Ishikawa (cell line): ENCODE results near the gene TOMM34.

ENCODE experiments used
- FOXM1 ChIP-seq: IDR thresholded peaks from 2 replicates; pipeline ENCODE4 v1.6.1; 2012; ENCODE audit warnings: low read depth, borderline replicate concordance
- MAX ChIP-seq: IDR thresholded peaks from 2 replicates; pipeline ENCODE4 v1.6.1; 2012
- NFIC ChIP-seq: IDR thresholded peaks from 2 replicates; pipeline ENCODE4 v1.6.1; 2012
- REST ChIP-seq: IDR thresholded peaks from 2 replicates; pipeline ENCODE4 v1.6.1; 2012; ENCODE audit warnings: low read depth, mild to moderate bottlenecking
- TAF1 ChIP-seq: IDR thresholded peaks from 2 replicates; pipeline ENCODE4 v1.6.1; 2012; ENCODE audit warnings: low read depth, mild to moderate bottlenecking
- TCF12 ChIP-seq: IDR thresholded peaks from 2 replicates; pipeline ENCODE4 v1.6.1; 2012; ENCODE audit warnings: low read depth
- TEAD4 ChIP-seq: IDR thresholded peaks from 2 replicates; pipeline ENCODE4 v1.6.1; 2012
- YY1 ChIP-seq: IDR thresholded peaks from 2 replicates; pipeline ENCODE4 v1.6.1; 2012; ENCODE audit warnings: low read depth
- TF ChIP-seq, protein P1 (sequence below): IDR thresholded peaks from 2 replicates; pipeline ENCODE4 v1.6.1; 2012

DNA sequence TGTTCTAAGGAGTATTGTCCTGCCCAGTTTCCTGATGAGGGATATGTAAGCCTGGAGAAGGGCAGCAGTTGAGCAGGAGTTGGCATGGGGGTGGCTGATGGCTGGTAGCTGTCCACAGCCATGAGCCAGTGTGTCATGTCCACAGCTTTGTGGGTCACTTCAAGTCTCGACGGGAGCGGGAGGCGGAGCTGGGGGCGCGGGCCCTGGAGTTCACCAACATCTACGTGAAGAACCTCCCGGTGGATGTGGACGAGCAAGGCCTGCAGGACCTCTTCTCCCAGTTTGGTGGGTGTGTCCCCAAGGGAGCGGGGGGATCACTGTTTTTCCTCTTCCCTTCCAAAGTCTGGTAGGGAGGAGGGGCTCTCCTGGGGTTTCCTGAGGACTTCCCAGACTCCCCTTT, 41.4 kb downstream of the TOMM34 start:
- TF ChIP-seq NFIC: no peak
- TF ChIP-seq REST: no peak
- no peak for TF ChIP-seq TEAD4
- TF ChIP-seq TAF1: no peak
- TF ChIP-seq TCF12: no peak
- no peak for TF ChIP-seq FOXM1
- TF ChIP-seq MAX: no peak
- TF ChIP-seq YY1: no peak
- TF ChIP-seq, protein P1, sequence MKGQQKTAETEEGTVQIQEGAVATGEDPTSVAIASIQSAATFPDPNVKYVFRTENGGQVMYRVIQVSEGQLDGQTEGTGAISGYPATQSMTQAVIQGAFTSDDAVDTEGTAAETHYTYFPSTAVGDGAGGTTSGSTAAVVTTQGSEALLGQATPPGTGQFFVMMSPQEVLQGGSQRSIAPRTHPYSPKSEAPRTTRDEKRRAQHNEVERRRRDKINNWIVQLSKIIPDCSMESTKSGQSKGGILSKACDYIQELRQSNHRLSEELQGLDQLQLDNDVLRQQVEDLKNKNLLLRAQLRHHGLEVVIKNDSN: no peak
